Hematopoietic multipotent progenitor cell treated with erythropoietin and hydrocortisone succinate and interleukin-3 and kit ligand, for 17 days (in vitro differentiated cells): ENCODE data around the gene CACNA1B.
"Not testable (repeated sequence)": the region's sequence is repeated elsewhere in the genome, so short reads cannot be mapped to it uniquely, and the experiment has no call there.

Source experiments
- DNase-seq: peaks from one replicate; pipeline ENCODE4 v3.0.0-alpha.2; 2015; ENCODE audit warnings: low spot score

The CACNA1B gene

DNA sequence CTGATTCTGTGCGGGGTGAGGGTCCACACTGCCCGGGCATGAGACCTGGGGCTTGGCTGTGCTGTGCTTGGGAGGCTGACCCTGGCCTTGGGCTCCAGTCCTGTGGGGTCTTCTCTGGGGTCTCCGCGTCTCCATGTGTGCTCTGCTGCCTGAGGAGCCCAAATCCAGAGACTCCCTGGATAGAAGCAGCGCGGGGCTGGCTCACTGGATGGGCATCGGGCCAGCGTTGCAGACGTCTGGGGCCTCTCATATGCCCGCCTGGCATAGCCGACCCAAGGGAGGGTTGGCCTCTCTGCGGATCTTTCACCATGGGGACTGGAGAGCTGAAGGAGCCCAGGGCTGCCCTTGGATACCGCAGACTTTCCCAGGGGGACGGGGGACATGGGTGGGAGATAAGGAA is 12.4 kb downstream of the CACNA1B start:
- not testable (repeated sequence) for DNase-seq

DNA sequence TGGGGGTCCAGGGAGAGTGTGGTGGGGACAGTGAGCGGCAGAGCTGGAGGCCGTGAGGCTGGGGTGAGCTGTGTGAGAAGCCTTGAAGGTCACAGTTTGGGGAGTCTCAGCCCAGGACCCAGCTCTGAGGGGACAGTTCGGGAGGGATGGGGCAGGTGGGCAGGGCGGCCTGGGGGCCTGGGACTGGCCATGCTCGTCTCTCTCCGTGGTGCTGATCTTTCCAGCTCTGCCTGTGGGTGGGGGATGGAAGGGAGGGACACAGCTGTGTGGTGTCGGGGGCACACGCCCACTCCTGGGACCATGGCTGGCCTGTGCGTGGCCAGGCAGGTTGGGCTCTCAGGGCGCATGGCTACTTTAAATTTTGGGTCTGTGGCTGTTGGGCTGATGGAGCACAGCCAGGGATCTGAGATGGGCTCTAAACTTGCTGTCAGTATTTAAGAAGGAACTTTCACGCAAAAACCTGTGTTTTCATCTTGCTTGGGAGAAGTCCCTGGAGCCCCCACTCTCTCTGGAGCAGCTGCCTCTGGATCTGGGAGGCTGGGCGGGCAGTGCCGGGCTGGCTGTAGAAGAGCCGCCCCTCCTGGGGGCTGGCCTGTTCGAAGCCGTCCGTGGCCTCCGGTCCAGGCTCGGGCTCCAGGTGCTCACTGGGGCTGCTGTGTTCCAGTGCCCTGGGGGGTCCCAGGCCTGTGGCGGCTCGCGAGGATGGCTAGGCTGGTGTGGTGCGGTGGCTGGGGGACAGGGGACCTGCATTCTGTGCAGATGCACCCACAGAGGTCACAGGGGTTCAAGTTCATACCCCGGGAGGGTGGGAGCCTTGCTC is 13.4 kb downstream of the CACNA1B start:
- not testable (repeated sequence) for DNase-seq

- no peak for DNase-seq
These were observed 14.2 kb downstream of the CACNA1B start for GRCh38 chr9:137891588-137892423.

- DNase-seq, result no peak
These were observed 15.0 kb downstream of the CACNA1B start for GRCh38 chr9:137892424-137893191.

DNA sequence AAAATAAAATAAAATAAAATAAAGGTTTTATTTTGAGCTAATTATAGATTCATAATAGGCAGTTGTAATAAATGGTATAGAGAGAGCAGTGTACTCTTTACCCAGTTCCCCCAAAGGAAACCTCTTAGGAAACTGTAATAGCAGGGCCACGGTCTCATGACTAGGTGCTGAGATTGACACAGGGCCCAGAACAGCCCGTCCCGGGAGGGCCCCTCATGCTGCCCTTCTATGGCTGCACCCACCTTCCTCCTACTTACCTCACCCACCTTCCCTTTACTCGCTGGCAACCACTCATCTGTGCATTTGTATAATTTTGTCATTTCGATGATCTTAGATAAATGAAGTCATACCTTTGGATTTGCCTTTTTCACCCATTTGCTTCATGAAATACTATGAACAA is 16.1 kb downstream of the CACNA1B start:
- DNase-seq, result no peak

GRCh38 chr9:137899551-137900360 is 22.2 kb downstream of the CACNA1B start:
- no peak for DNase-seq

- no peak for DNase-seq
These were observed 23.2 kb downstream of the CACNA1B start for GRCh38 chr9:137900584-137901310.

DNA sequence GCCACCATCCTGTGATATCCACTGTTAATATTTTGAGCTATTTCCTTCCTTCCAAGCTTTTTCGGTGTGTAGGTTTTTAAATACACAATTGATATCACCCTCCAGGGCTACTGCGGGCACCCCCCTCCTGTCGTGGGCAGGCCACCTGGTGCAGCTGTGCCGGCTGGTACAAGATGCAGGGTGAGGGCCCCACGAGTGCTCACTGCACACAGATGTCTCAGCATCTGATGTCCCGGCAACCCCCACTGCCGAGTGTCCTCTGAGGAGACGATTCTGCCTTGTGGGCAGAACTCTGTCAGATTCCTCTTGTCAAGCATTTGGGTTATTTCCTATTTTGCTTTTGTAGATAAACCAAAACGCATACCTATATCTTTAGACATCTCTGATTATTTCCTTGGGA is 25.1 kb downstream of the CACNA1B start:
- DNase-seq, result no peak

DNA sequence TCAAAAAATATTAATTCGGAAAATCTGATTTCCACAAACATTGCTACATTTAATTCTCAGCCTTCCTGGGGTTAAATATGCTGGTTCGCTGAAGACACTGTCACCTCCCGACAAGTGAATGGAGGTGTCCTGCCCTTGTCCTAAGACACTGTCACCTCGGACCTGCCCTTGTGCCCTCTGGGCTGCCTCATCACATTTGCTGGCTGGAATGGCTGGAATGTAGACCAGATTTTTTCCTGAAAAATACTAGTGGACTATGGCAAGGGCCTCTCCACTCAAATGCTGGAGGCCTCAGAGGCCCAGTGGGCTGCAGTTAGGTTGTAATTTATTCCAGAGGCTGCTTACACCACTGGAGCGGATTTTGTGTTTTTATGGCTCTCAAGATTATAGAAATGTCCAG is 28.2 kb downstream of the CACNA1B start:
- DNase-seq, result no peak

GRCh38 chr9:137907776-137908175 is 30.2 kb downstream of the CACNA1B start:
- no peak for DNase-seq

GRCh38 chr9:137912671-137913070 is 35.1 kb downstream of the CACNA1B start:
- DNase-seq, result no peak

- DNase-seq, result no peak
These were observed 35.5 kb downstream of the CACNA1B start for GRCh38 chr9:137913132-137913531.

DNA sequence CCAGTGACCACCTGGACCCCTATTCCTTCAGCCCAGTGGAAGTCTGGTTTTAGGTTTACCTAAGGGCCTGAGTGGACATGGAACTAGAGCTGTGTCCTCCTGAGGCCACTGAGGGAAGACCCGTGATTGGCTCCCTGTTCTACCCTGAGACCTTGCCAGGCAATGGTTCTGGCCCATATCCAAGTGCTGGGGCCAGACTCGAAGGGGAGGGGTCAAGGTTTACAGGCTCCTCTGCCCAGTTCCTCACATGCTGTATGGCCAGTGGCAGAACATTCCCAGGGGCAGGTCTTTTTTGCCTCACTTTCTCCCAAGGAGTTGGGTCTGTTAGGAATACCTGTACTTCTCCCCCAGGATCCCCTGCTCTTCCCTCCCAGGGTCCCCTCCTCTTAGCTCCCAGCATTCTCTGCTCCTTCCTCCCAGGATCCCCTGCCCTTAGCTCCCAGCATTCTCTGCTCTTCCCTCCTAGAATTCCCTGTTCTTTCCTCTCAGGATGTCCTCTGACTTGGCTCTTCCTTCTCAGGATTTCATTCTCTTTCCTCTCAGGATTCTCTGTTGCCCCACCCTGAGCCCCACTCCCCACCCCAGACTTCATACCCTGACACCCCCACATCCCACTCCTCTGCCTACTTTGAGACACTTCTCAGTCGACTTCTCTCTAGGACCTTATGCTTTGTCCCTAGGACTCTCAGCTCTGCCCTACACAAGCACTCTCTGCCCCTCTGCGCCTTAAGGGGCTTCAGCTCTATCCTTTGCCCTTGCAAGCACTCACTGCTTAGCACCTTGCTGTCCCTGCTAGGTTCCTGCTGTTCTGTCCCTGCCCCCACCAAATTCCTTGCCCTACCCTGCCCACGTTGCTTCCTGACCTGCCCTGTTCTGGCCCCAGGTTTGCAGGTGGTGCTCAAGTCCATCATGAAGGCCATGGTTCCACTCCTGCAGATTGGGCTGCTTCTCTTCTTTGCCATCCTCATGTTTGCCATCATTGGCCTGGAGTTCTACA is 36.5 kb downstream of the CACNA1B start:
- no peak for DNase-seq

- DNase-seq, result no peak
These were observed 39.0 kb downstream of the CACNA1B start for GRCh38 chr9:137916540-137916939.

DNA sequence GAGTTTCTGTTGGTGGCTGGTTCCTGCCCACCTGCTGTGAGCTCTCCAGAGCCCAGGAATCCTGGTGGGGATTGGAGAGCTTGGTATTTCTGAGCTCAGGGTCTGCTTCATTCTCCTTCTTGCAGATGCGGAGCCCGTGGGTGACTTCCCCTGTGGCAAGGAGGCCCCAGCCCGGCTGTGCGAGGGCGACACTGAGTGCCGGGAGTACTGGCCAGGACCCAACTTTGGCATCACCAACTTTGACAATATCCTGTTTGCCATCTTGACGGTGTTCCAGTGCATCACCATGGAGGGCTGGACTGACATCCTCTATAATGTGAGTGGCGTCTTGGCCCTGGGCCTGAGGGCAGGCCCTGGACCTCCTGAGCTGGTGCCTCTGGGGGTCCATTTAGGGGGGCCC is 39.5 kb downstream of the CACNA1B start:
- DNase-seq, result no peak

- DNase-seq, result no peak
These were observed 40.2 kb downstream of the CACNA1B start for GRCh38 chr9:137917795-137918194.

GRCh38 chr9:137918331-137919094 is 40.9 kb downstream of the CACNA1B start:
- DNase-seq, result no peak

GRCh38 chr9:137919095-137919465 is 41.5 kb downstream of the CACNA1B start:
- DNase-seq, result no peak

DNA sequence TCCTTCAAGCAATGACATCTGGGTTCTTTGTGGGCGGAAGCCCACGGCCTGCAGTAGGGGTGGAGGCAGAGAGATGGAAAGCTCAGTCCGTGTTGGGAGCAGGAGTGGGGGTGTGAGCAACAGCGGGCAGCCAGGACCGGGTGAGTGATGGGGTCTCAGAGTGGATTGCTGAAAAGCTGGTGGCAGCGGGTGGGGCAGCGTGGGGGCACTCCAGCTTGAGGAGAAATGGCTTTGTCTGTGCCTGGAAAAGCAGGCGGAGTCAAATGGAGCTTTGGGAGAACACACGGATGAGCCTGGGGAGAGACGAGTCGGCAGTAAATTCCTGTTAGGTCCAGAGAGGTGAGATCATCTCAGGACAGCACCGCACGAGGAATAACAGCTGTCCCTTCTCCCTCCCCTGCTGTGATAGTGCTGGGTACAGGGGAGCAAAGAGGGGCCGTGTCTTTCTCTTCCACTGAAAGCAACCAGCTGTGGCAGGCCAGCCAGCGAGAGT is 42.1 kb downstream of the CACNA1B start:
- no peak for DNase-seq
